GM21619 (cell line): ENCODE data around the gene PDP2.

ENCODE experiments used
- ATAC-seq: cut with Tn5 transposase; IDR thresholded peaks from one replicate; pipeline ENCODE4 v1.9.1; 2021; ENCODE audit not compliant: unreplicated experiment

Gene PDP2

GRCh38 chr16:66918355-66918754 lies 38.0 kb downstream of the PDP2 start:
- no peak for ATAC-seq

- no peak for ATAC-seq
Observed at GRCh38 chr16:66918803-66919568, 38.7 kb downstream of the PDP2 start, which contains the start of gene CDH16. Gene CDH16 (minus strand): TSS chr16:66918885. CDS start chr16:66918065, 820 bp downstream.

- no peak for ATAC-seq
Observed at GRCh38 chr16:66919569-66920298, 39.4 kb downstream of the PDP2 start.

- no peak for ATAC-seq
Observed at GRCh38 chr16:66920299-66920590, 39.9 kb downstream of the PDP2 start.

- no peak for ATAC-seq
Observed at GRCh38 chr16:66920924-66921680, 40.8 kb downstream of the PDP2 start.

GRCh38 chr16:66921729-66922450 lies 41.6 kb downstream of the PDP2 start:
- no peak for ATAC-seq

GRCh38 chr16:66923247-66923731 lies 43.0 kb downstream of the PDP2 start:
- no peak for ATAC-seq

- ATAC-seq, result no peak
Observed at GRCh38 chr16:66923866-66924265, 43.6 kb downstream of the PDP2 start.

- no peak for ATAC-seq
Observed at GRCh38 chr16:66924527-66925321, 44.4 kb downstream of the PDP2 start.

GRCh38 chr16:66925322-66925840 lies 45.1 kb downstream of the PDP2 start, which contains the start of gene RRAD:
Gene RRAD (minus strand): TSS chr16:66925535. CDS start chr16:66925179, 356 bp downstream.
- ATAC-seq, result no peak

- no peak for ATAC-seq
Observed at GRCh38 chr16:66926171-66926947, 46.0 kb downstream of the PDP2 start.

GRCh38 chr16:66926961-66927436 lies 46.7 kb downstream of the PDP2 start:
- ATAC-seq, result no peak

GRCh38 chr16:66927918-66928649 lies 47.8 kb downstream of the PDP2 start:
- ATAC-seq, result no peak

GRCh38 chr16:66928702-66929388 lies 48.5 kb downstream of the PDP2 start:
- ATAC-seq, result no peak

GRCh38 chr16:66930189-66930588 lies 49.9 kb downstream of the PDP2 start:
- ATAC-seq, result no peak

GRCh38 chr16:66931665-66932064 lies 51.4 kb downstream of the PDP2 start:
- ATAC-seq, result no peak

GRCh38 chr16:66932076-66932475 lies 51.8 kb downstream of the PDP2 start:
- no peak for ATAC-seq

GRCh38 chr16:66933776-66934137 lies 53.4 kb downstream of the PDP2 start:
- peak; percentile 10 for ATAC-seq
